GM19372 (cell line): Measurements from ENCODE around the gene GLYATL1.

Source experiments
- ATAC-seq: cut with Tn5 transposase; IDR thresholded peaks from one replicate; pipeline ENCODE4 v1.9.1; 2021; ENCODE audit warnings: mild to moderate bottlenecking, low read depth, moderate library complexity; ENCODE audit not compliant: unreplicated experiment

GLYATL1 gene

GRCh38 chr11:58926251-58926650 lies 13.0 kb upstream of the GLYATL1 start:
- ATAC-seq: no peak

GRCh38 chr11:58926695-58927094 lies 12.6 kb upstream of the GLYATL1 start:
- no peak for ATAC-seq

GRCh38 chr11:58927393-58928106 lies 11.7 kb upstream of the GLYATL1 start:
- ATAC-seq: no peak

GRCh38 chr11:58928107-58928499 lies 11.2 kb upstream of the GLYATL1 start:
- no peak for ATAC-seq

GRCh38 chr11:58928691-58929090 lies 10.6 kb upstream of the GLYATL1 start:
- no peak for ATAC-seq

- ATAC-seq: no peak
Measured at GRCh38 chr11:58930926-58931325, 8.4 kb upstream of the GLYATL1 start.

- ATAC-seq: no peak
Measured at GRCh38 chr11:58933661-58934060, 5.6 kb upstream of the GLYATL1 start.

- ATAC-seq: no peak
Measured at GRCh38 chr11:58934945-58935513, 4.3 kb upstream of the GLYATL1 start.

- ATAC-seq: no peak
Measured at GRCh38 chr11:58938398-58938797, 890 bp upstream of the GLYATL1 start.

- ATAC-seq: no peak
Measured at GRCh38 chr11:58940028-58940427, 740 bp downstream of the GLYATL1 start.

- no peak for ATAC-seq
Measured at GRCh38 chr11:58941838-58942237, 2.5 kb downstream of the GLYATL1 start.

GRCh38 chr11:58945663-58946062 lies 6.4 kb downstream of the GLYATL1 start:
- ATAC-seq: no peak

- no peak for ATAC-seq
Measured at GRCh38 chr11:58949184-58949583, 9.9 kb downstream of the GLYATL1 start.

GRCh38 chr11:58957922-58958321 lies 18.6 kb downstream of the GLYATL1 start:
- ATAC-seq: no peak

GRCh38 chr11:58958500-58958899 lies 19.2 kb downstream of the GLYATL1 start:
- peak; percentile 80 for ATAC-seq

GRCh38 chr11:58963551-58964104 lies 24.3 kb downstream of the GLYATL1 start:
- ATAC-seq: no peak

- ATAC-seq: no peak
Measured at GRCh38 chr11:58965246-58965985, 26.1 kb downstream of the GLYATL1 start.

GRCh38 chr11:58968251-58968711 lies 29.0 kb downstream of the GLYATL1 start:
- ATAC-seq: no peak

- no peak for ATAC-seq
Measured at GRCh38 chr11:58977470-58977869, 38.2 kb downstream of the GLYATL1 start.

- no peak for ATAC-seq
Measured at GRCh38 chr11:58979222-58979621, 39.9 kb downstream of the GLYATL1 start.

GRCh38 chr11:58980159-58980843 lies 41.0 kb downstream of the GLYATL1 start:
- no peak for ATAC-seq
